K562 (cell line): ENCODE results near the gene BCL10. TPM values are rescaled to one million over a fixed set of nuclear protein-coding genes. Genes with fewer than 3 reads are reported as not detected.

Source experiments
- BRCA1 ChIP-seq, 2 experiments: fragments of 450-650 bp in 1 of 2; sonication (generic) in 1 of 2; formaldehyde crosslinking in 1 of 2; IDR thresholded peaks; 2 replicates each; pipeline versions ENCODE4 v1.5.0 to v1.6.1; 2017 to 2020; ENCODE audit warnings: mild to moderate bottlenecking in 1 of 2, missing genetic modification reagents in 1 of 2
- FIP1L1 ChIP-seq: fragments of 200-400 bp; formaldehyde crosslinking; IDR thresholded peaks from 2 replicates; pipeline ENCODE4 v1.6.1; 2018; ENCODE audit warnings: mild to moderate bottlenecking, low read depth, low read length; ENCODE audit not compliant: poor library complexity, severe bottlenecking
- KAT7 ChIP-seq: sonication (generic); formaldehyde crosslinking; IDR thresholded peaks from 2 replicates; pipeline ENCODE4 v1.8.0; 2022; ENCODE audit warnings: missing genetic modification reagents, mild to moderate bottlenecking, borderline replicate concordance
- POLR3A ChIP-seq: IDR thresholded peaks from 2 replicates; pipeline ENCODE4 v1.6.1; 2011; ENCODE audit warnings: borderline replicate concordance, mild to moderate bottlenecking, moderate library complexity; ENCODE audit not compliant: insufficient read length, insufficient read depth; ENCODE audit errors: extremely low read depth
- ZKSCAN1 ChIP-seq: fragments of 150-350 bp; IDR thresholded peaks from 2 replicates; pipeline ENCODE4 v1.6.1; 2016; ENCODE audit warnings: low read depth, low read length
- polyA plus RNA-seq, 8 experiments: library from polyadenylated mRNA; depleted of rRNA in 4 of 8; stranded (reverse) in 5 of 8; unstranded in 3 of 8; fragments of >200 nt; fragmentation: Nextera tagmentation in 2 of 8; fragmentation: Illumina TruSeq in 1 of 8; extraction: Ambion mirVana in 2 of 8; extraction: Trizol in 1 of 8; gene quantifications; 2 replicates each; pipeline versions ENCODE4 v1.2.1 to v1.2.3, GENCODE V29; 2011 to 2014; ENCODE audit warnings: inconsistent platforms in 1 of 8, missing spikeins in 1 of 8
- total RNA-seq, 7 experiments: library from RNA; depleted of rRNA in 6 of 7; stranded (reverse); fragments of >200 nt in 6 of 7; fragmentation: Illumina TruSeq in 2 of 7; extraction: Trizol in 2 of 7; gene quantifications; 2 replicates each; pipeline versions ENCODE4 v1.2.1 to v1.2.3, GENCODE V29; 2011 to 2021; ENCODE audit warnings: low replicate concordance in 1 of 7
- TF ChIP-seq, protein P1 (sequence below): fragments of 150-350 bp; IDR thresholded peaks from 2 replicates; pipeline ENCODE4 v1.6.1; 2014; ENCODE audit warnings: low read depth, mild to moderate bottlenecking, low read length, borderline replicate concordance
- TF ChIP-seq, protein P2 (sequence below): IDR thresholded peaks from 2 replicates; pipeline ENCODE4 v1.6.1; 2011; ENCODE audit warnings: borderline replicate concordance, low read depth, mild to moderate bottlenecking, moderate library complexity, low read length; ENCODE audit not compliant: insufficient read depth, poor library complexity, severe bottlenecking

The BCL10 gene
- total and polyA plus RNA-seq, 9 of the 15 experiments (the other 6 are each of a cell fraction or from before 2014, with no cell fraction given): 8.0 to 19.4 (median 12.3) TPM

- TF ChIP-seq, protein P1, sequence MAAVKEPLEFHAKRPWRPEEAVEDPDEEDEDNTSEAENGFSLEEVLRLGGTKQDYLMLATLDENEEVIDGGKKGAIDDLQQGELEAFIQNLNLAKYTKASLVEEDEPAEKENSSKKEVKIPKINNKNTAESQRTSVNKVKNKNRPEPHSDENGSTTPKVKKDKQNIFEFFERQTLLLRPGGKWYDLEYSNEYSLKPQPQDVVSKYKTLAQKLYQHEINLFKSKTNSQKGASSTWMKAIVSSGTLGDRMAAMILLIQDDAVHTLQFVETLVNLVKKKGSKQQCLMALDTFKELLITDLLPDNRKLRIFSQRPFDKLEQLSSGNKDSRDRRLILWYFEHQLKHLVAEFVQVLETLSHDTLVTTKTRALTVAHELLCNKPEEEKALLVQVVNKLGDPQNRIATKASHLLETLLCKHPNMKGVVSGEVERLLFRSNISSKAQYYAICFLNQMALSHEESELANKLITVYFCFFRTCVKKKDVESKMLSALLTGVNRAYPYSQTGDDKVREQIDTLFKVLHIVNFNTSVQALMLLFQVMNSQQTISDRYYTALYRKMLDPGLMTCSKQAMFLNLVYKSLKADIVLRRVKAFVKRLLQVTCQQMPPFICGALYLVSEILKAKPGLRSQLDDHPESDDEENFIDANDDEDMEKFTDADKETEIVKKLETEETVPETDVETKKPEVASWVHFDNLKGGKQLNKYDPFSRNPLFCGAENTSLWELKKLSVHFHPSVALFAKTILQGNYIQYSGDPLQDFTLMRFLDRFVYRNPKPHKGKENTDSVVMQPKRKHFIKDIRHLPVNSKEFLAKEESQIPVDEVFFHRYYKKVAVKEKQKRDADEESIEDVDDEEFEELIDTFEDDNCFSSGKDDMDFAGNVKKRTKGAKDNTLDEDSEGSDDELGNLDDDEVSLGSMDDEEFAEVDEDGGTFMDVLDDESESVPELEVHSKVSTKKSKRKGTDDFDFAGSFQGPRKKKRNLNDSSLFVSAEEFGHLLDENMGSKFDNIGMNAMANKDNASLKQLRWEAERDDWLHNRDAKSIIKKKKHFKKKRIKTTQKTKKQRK: no peak
- TF ChIP-seq, protein P2, sequence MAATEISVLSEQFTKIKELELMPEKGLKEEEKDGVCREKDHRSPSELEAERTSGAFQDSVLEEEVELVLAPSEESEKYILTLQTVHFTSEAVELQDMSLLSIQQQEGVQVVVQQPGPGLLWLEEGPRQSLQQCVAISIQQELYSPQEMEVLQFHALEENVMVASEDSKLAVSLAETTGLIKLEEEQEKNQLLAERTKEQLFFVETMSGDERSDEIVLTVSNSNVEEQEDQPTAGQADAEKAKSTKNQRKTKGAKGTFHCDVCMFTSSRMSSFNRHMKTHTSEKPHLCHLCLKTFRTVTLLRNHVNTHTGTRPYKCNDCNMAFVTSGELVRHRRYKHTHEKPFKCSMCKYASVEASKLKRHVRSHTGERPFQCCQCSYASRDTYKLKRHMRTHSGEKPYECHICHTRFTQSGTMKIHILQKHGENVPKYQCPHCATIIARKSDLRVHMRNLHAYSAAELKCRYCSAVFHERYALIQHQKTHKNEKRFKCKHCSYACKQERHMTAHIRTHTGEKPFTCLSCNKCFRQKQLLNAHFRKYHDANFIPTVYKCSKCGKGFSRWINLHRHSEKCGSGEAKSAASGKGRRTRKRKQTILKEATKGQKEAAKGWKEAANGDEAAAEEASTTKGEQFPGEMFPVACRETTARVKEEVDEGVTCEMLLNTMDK: no peak
- TF ChIP-seq FIP1L1 (no peak), ZKSCAN1 (no peak), BRCA1 (IDR thresholded peaks at IDR 0.05) (no peak), BRCA1 (CRISPR knock-in tag; IDR thresholded peaks at IDR 0.05) (no peak), KAT7 (CRISPR knock-in tag) (no peak), POLR3A (no peak)
Measured at GRCh38 chr1:85300140-85300539, 23.7 kb upstream of the BCL10 start (continued).
